CD4-positive, CD25-positive, alpha-beta regulatory T cell (primary cell): ENCODE results near the gene ACOT4. TPM values are rescaled to one million over a fixed set of nuclear protein-coding genes. Genes with fewer than 3 reads are reported as not detected.

Source experiments
- ATAC-seq, 2 donors: fragments of 150-1000 bp; cut with Tn5 transposase; one replicate each; pipeline ENCODE4 v1.10.0; 2021; ENCODE audit warnings: low read depth in 2 of 2, moderate number of reproducible peaks in 2 of 2, moderate library complexity in 1 of 2
- DNase-seq, 3 donors: peaks; one replicate each; pipeline versions ENCODE4 v3.0.0 to v3.0.0-alpha.2; 2012 to 2022; ENCODE audit warnings: mixed read lengths in 1 of 3
- H3K27ac ChIP-seq: one replicate; pipeline ENCODE4 v1.7.0; 2013; ENCODE audit warnings: mild to moderate bottlenecking, low read length; ENCODE audit not compliant: insufficient read depth, poor library complexity, severe bottlenecking
- H3K27me3 ChIP-seq: one replicate; pipeline ENCODE4 v1.7.0; 2013; ENCODE audit warnings: low read length; ENCODE audit not compliant: control insufficient read depth, insufficient read depth
- H3K36me3 ChIP-seq: one replicate; pipeline ENCODE4 v1.7.0; 2013; ENCODE audit warnings: mild to moderate bottlenecking, low read length, moderate library complexity; ENCODE audit not compliant: control insufficient read depth, insufficient read depth
- H3K4me1 ChIP-seq: 2 replicates; pipeline ENCODE4 v1.7.0; 2013; ENCODE audit warnings: mild to moderate bottlenecking, low read length; ENCODE audit not compliant: insufficient read depth, control insufficient read depth, poor library complexity, severe bottlenecking
- H3K4me3 ChIP-seq: one replicate; pipeline ENCODE4 v1.7.0; 2013; ENCODE audit warnings: low read depth, mild to moderate bottlenecking, low read length, moderate library complexity
- H3K9me3 ChIP-seq, 2 experiments: 1 replicate in 1 of 2; 2 replicates in 1 of 2; pipeline ENCODE4 v1.7.0; 2013; ENCODE audit warnings: low read length in 2 of 2, mild to moderate bottlenecking in 1 of 2, moderate library complexity in 1 of 2; ENCODE audit not compliant: control insufficient read depth in 2 of 2
- H3K27ac Mint-ChIP-seq, 3 donors: one replicate each; pipeline ENCODE4 v1.8.0; 2020 to 2022; ENCODE audit warnings: mild to moderate bottlenecking in 3 of 3, mixed read lengths in 3 of 3, moderate library complexity in 2 of 3
- H3K27me3 Mint-ChIP-seq: one replicate; pipeline ENCODE4 v1.8.0; 2022; ENCODE audit warnings: mild to moderate bottlenecking, mixed read lengths
- H3K36me3 Mint-ChIP-seq: one replicate; pipeline ENCODE4 v1.8.0; 2020; ENCODE audit warnings: mixed read lengths
- H3K4me1 Mint-ChIP-seq, 4 donors: one replicate each; pipeline ENCODE4 v1.8.0; 2020 to 2022; ENCODE audit warnings: mixed read lengths in 4 of 4, mild to moderate bottlenecking in 1 of 4
- H3K4me3 Mint-ChIP-seq, 4 donors: one replicate each; pipeline ENCODE4 v1.8.0; 2020 to 2022; ENCODE audit warnings: mild to moderate bottlenecking in 4 of 4, mixed read lengths in 4 of 4, moderate library complexity in 3 of 4
- H3K9me3 Mint-ChIP-seq, 7 donors: one replicate each; pipeline ENCODE4 v1.8.0; 2020 to 2022; ENCODE audit warnings: mixed read lengths in 7 of 7, mild to moderate bottlenecking in 3 of 7, moderate library complexity in 2 of 7
- polyA plus RNA-seq, 4 donors: library from polyadenylated mRNA; unstranded; fragments of 300-500 nt; fragmentation: Illumina TruSeq; gene quantifications; one replicate each; pipeline ENCODE4 v1.2.3, GENCODE V29; 2021
- total RNA-seq: library from RNA; stranded (reverse); gene quantifications from one replicate; pipeline ENCODE4 v1.2.3, GENCODE V29; 2022

Gene ACOT4
- total and polyA plus RNA-seq, 5 donors from 2014 or later = 1.1 to 6.7 (median 2.8) TPM

GRCh38 chr14:73607241-73607640 is 15.6 kb downstream of the ACOT4 start:
- ATAC-seq = no peak
- Histone ChIP-seq H3K9me3 (no peaks in the 10 kb centered on the region), H3K36me3 (no peaks in the 10 kb centered on the region), H3K27ac (no peak overlapping the region), H3K27me3 (no peaks in the 10 kb centered on the region), H3K4me1 (no peaks in the 10 kb centered on the region), H3K4me3 (no peak overlapping the region)
- H3K27ac Mint-ChIP-seq = no peak overlapping the region
- H3K36me3 Mint-ChIP-seq = no peaks in the 10 kb centered on the region
- no peak for DNase-seq
- no peak overlapping the region for H3K4me3 Mint-ChIP-seq
- H3K4me1 Mint-ChIP-seq = peaks cover 0 to 2% (median 0%) of the 10 kb centered on the region in 4 donors
- H3K27me3 Mint-ChIP-seq = peaks cover 17% of the 10 kb centered on the region
- peaks cover 0 to 2% (median 0%) of the 10 kb centered on the region in 7 donors for H3K9me3 Mint-ChIP-seq

- H3K36me3 Mint-ChIP-seq = no peaks in the 10 kb centered on the region
- H3K4me3 ChIP-seq = no peak overlapping the region
- H3K4me1 Mint-ChIP-seq = peaks cover 0 to 10% (median under 1%) of the 10 kb centered on the region in 4 donors
- H3K27me3 Mint-ChIP-seq = peaks cover 6% of the 10 kb centered on the region
- ATAC-seq (no peak), DNase-seq (no peak)
- peaks cover 0 to 2% (median 0%) of the 10 kb centered on the region in 7 donors for H3K9me3 Mint-ChIP-seq
- H3K9me3 ChIP-seq = no peaks in the 10 kb centered on the region
- H3K4me1 ChIP-seq = no peaks in the 10 kb centered on the region
- H3K4me3 Mint-ChIP-seq = peak overlapping the region in 3 of 4 donors; percentile 11 to 44 (median 22)
- no peak overlapping the region for H3K27ac ChIP-seq
- peak overlapping the region in 1 of 3 donors; percentile 9 for H3K27ac Mint-ChIP-seq
- H3K27me3 ChIP-seq = no peaks in the 10 kb centered on the region
- no peaks in the 10 kb centered on the region for H3K36me3 ChIP-seq
These were observed 19.0 kb downstream of the ACOT4 start for GRCh38 chr14:73610687-73611086.

GRCh38 chr14:73612339-73613045 is 20.8 kb downstream of the ACOT4 start, which contains the start of gene ACOT6:
Gene ACOT6, plus strand, starts transcription at chr14:73612517. Its CDS starts 55 bp downstream, at chr14:73612572.
- Histone ChIP-seq H3K4me1 (no peaks in the 10 kb centered on the region), H3K36me3 (no peaks in the 10 kb centered on the region), H3K4me3 (peak within 1 kb of the TSS; percentile 58), H3K9me3 (no peaks in the 10 kb centered on the region), H3K27ac (no peak within 1 kb of the TSS), H3K27me3 (no peaks in the 10 kb centered on the region)
- peak; percentile 87 to 91 for ATAC-seq
- H3K27me3 Mint-ChIP-seq = peaks cover 6% of the 10 kb centered on the region
- H3K36me3 Mint-ChIP-seq = no peaks in the 10 kb centered on the region
- peak; percentile 35 to 78 (median 73) for DNase-seq
- peak within 1 kb of the TSS; percentile 86 to 93 (median 88) for H3K4me3 Mint-ChIP-seq
- peaks cover 0 to 10% (median under 1%) of the 10 kb centered on the region in 4 donors for H3K4me1 Mint-ChIP-seq
- H3K27ac Mint-ChIP-seq = peak within 1 kb of the TSS in 2 of 3 donors; percentile 76 to 77
- H3K9me3 Mint-ChIP-seq = peaks cover 0 to 2% (median 0%) of the 10 kb centered on the region in 7 donors

DNA sequence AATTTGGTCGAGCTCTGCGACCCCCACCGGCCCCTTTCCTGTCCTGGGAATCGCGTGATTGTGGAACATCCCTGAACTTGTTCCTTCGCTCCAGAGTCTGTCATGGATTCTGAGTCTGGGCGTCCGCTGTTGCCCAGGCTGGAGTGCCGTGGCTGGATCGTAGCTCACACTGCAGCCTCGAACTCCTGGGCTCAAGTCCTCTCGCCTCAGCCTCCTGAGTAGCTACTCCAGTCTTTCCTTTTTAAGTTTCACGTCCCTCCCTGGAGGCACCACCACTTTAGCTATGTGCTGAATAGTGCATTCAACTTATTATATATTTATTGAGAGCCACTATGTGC is 21.3 kb downstream of the ACOT4 start:
- Mint-ChIP-seq H3K9me3 (peaks cover 0 to 2% (median 0%) of the 10 kb centered on the region in 7 donors), H3K27me3 (peaks cover 6% of the 10 kb centered on the region), H3K36me3 (no peaks in the 10 kb centered on the region), H3K4me1 (peaks cover 0 to 10% (median under 1%) of the 10 kb centered on the region in 4 donors), H3K4me3 (peak overlapping the region; percentile 86 to 93 (median 88)), H3K27ac (peak overlapping the region in 2 of 3 donors; percentile 46 to 77)
- H3K9me3 ChIP-seq = no peaks in the 10 kb centered on the region
- no peak for ATAC-seq
- no peak overlapping the region for H3K27ac ChIP-seq
- no peaks in the 10 kb centered on the region for H3K27me3 ChIP-seq
- peak overlapping the region; percentile 58 for H3K4me3 ChIP-seq
- no peak for DNase-seq
- H3K36me3 ChIP-seq = no peaks in the 10 kb centered on the region
- no peaks in the 10 kb centered on the region for H3K4me1 ChIP-seq

GRCh38 chr14:73613419-73613963 is 21.8 kb downstream of the ACOT4 start:
- H3K27me3 Mint-ChIP-seq = peaks cover 6% of the 10 kb centered on the region
- H3K4me1 Mint-ChIP-seq = peaks cover 0 to 10% (median under 1%) of the 10 kb centered on the region in 4 donors
- Histone ChIP-seq H3K27me3 (no peaks in the 10 kb centered on the region), H3K27ac (no peak overlapping the region), H3K9me3 (no peaks in the 10 kb centered on the region), H3K36me3 (no peaks in the 10 kb centered on the region), H3K4me3 (peak overlapping the region; percentile 58), H3K4me1 (no peaks in the 10 kb centered on the region)
- H3K9me3 Mint-ChIP-seq = peaks cover 0 to under 1% (median 0%) of the 10 kb centered on the region in 7 donors
- no peaks in the 10 kb centered on the region for H3K36me3 Mint-ChIP-seq
- no peak for DNase-seq
- H3K4me3 Mint-ChIP-seq = peak overlapping the region; percentile 86 to 93 (median 88)
- peak overlapping the region in 1 of 3 donors; percentile 77 for H3K27ac Mint-ChIP-seq
- ATAC-seq = no peak

DNA sequence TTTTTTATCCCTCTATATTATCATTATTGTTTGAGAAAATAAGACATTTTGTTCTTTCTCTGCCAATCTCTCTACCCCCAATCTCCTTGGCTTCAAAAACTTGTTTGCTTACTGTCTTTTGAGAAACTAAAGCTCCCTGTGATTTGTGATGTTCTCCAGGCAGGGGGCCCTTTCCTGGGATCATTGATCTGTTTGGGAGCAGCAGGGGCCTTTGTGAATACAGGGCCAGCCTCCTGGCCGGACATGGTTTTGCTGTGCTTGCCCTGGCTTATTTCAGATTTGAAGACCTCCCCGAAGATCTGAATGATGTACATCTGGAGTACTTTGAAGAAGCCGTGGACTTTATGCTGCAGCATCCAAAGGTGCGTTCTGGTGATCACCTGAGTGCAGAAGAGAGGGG is 25.2 kb downstream of the ACOT4 start:
- ATAC-seq (no peak), DNase-seq (no peak)
- Mint-ChIP-seq H3K9me3 (no peaks in the 10 kb centered on the region), H3K27ac (no peak overlapping the region), H3K4me3 (peak overlapping the region in 1 of 4 donors; percentile 74), H3K4me1 (peaks cover 0 to 10% (median under 1%) of the 10 kb centered on the region in 4 donors), H3K27me3 (no peaks in the 10 kb centered on the region), H3K36me3 (no peaks in the 10 kb centered on the region)
- Histone ChIP-seq H3K4me1 (no peaks in the 10 kb centered on the region), H3K9me3 (no peaks in the 10 kb centered on the region), H3K27ac (no peak overlapping the region), H3K36me3 (no peaks in the 10 kb centered on the region), H3K4me3 (no peak overlapping the region), H3K27me3 (no peaks in the 10 kb centered on the region)

- Histone ChIP-seq H3K4me1 (no peaks in the 10 kb centered on the region), H3K4me3 (no peak overlapping the region), H3K36me3 (no peaks in the 10 kb centered on the region), H3K27me3 (no peaks in the 10 kb centered on the region), H3K27ac (no peak overlapping the region), H3K9me3 (no peaks in the 10 kb centered on the region)
- Mint-ChIP-seq H3K9me3 (peaks cover 0 to 2% (median 0%) of the 10 kb centered on the region in 7 donors), H3K4me3 (no peak overlapping the region), H3K4me1 (no peaks in the 10 kb centered on the region), H3K36me3 (no peaks in the 10 kb centered on the region), H3K27ac (no peak overlapping the region), H3K27me3 (no peaks in the 10 kb centered on the region)
- DNase-seq (no peak), ATAC-seq (no peak)
These were observed 27.9 kb downstream of the ACOT4 start for GRCh38 chr14:73619524-73619923.
